ENCODE results near the gene ISX.

ISX gene

GRCh38 chr22:35051791-35052190 lies 14.2 kb upstream of the ISX start:
- no peak for DNase-seq (ENCODE audit: low read depth in 2 of 2, low spot score in 1 of 2)

- DNase-seq (ENCODE audit: low read depth in 2 of 2, low spot score in 1 of 2): no peak
Measured at GRCh38 chr22:35053060-35053835, 12.7 kb upstream of the ISX start.

GRCh38 chr22:35054064-35054463 lies 11.9 kb upstream of the ISX start:
- DNase-seq (ENCODE audit: low read depth in 2 of 2, low spot score in 1 of 2): no peak

GRCh38 chr22:35056486-35056885 lies 9.5 kb upstream of the ISX start:
- DNase-seq (ENCODE audit: low read depth in 2 of 2, low spot score in 1 of 2): no peak

- no peak for DNase-seq (ENCODE audit: low read depth in 2 of 2, low spot score in 1 of 2)
Measured at GRCh38 chr22:35057155-35057554, 8.8 kb upstream of the ISX start.

GRCh38 chr22:35059632-35060031 lies 6.3 kb upstream of the ISX start:
- no peak for DNase-seq (ENCODE audit: low read depth in 2 of 2, low spot score in 1 of 2)

- DNase-seq (ENCODE audit: low read depth in 2 of 2, low spot score in 1 of 2): no peak
Measured at GRCh38 chr22:35064664-35065063, 1.3 kb upstream of the ISX start.

GRCh38 chr22:35065183-35065582 lies 775 bp upstream of the ISX start:
- DNase-seq (ENCODE audit: low read depth in 2 of 2, low spot score in 1 of 2): no peak

GRCh38 chr22:35066768-35067167 lies 810 bp downstream of the ISX start:
- DNase-seq (ENCODE audit: low read depth in 2 of 2, low spot score in 1 of 2): no peak

- DNase-seq (ENCODE audit: low read depth in 2 of 2, low spot score in 1 of 2): no peak
Measured at GRCh38 chr22:35069541-35069940, 3.6 kb downstream of the ISX start.

GRCh38 chr22:35070451-35071093 lies 4.6 kb downstream of the ISX start:
- no peak for DNase-seq (ENCODE audit: low read depth in 2 of 2, low spot score in 1 of 2)

- no peak for DNase-seq (ENCODE audit: low read depth in 2 of 2, low spot score in 1 of 2)
Measured at GRCh38 chr22:35071784-35072183, 5.8 kb downstream of the ISX start.

- no peak for DNase-seq (ENCODE audit: low read depth in 2 of 2, low spot score in 1 of 2)
Measured at GRCh38 chr22:35072925-35073324, 7.0 kb downstream of the ISX start.

GRCh38 chr22:35074583-35074982 lies 8.6 kb downstream of the ISX start:
- DNase-seq (ENCODE audit: low read depth in 2 of 2, low spot score in 1 of 2): no peak

- DNase-seq (ENCODE audit: low read depth in 2 of 2, low spot score in 1 of 2): no peak
Measured at GRCh38 chr22:35076630-35077029, 10.7 kb downstream of the ISX start.

GRCh38 chr22:35085621-35086020 lies 19.7 kb downstream of the ISX start:
- DNase-seq (ENCODE audit: low read depth in 2 of 2, low spot score in 1 of 2): no peak

GRCh38 chr22:35089139-35089538 lies 23.2 kb downstream of the ISX start:
- no peak for DNase-seq (ENCODE audit: low read depth in 2 of 2, low spot score in 1 of 2)

GRCh38 chr22:35092406-35092805 lies 26.4 kb downstream of the ISX start:
- no peak for DNase-seq (ENCODE audit: low read depth in 2 of 2, low spot score in 1 of 2)

GRCh38 chr22:35098921-35099320 lies 33.0 kb downstream of the ISX start:
- no peak for DNase-seq (ENCODE audit: low read depth in 2 of 2, low spot score in 1 of 2)

GRCh38 chr22:35099883-35100282 lies 33.9 kb downstream of the ISX start:
- no peak for DNase-seq (ENCODE audit: low read depth in 2 of 2, low spot score in 1 of 2)

GRCh38 chr22:35102663-35103062 lies 36.7 kb downstream of the ISX start:
- DNase-seq (ENCODE audit: low read depth in 2 of 2, low spot score in 1 of 2): no peak

GRCh38 chr22:35103761-35104160 lies 37.8 kb downstream of the ISX start:
- no peak for DNase-seq (ENCODE audit: low read depth in 2 of 2, low spot score in 1 of 2)

GRCh38 chr22:35104491-35104890 lies 38.5 kb downstream of the ISX start:
- DNase-seq (ENCODE audit: low read depth in 2 of 2, low spot score in 1 of 2): no peak

Data from stimulated activated CD8-positive, alpha-beta memory T cell treated with anti-CD3 and anti-CD28 coated beads, Interleukin-4, amount 100 ng/mL, for 1 hour (primary cell).